HG02973 (cell line): Measurements from ENCODE around the gene SCAMP1.
A peak's percentile ranks its signal among the peaks of the same experiment; 100 is the strongest.
"Not testable (repeated sequence)": the region's sequence is repeated elsewhere in the genome, so short reads cannot be mapped to it uniquely, and the experiment has no call there.

Experiments
- ATAC-seq: cut with Tn5 transposase; IDR thresholded peaks from one replicate; pipeline ENCODE4 v1.9.1; 2021; ENCODE audit warnings: moderate library complexity; ENCODE audit not compliant: unreplicated experiment

Gene SCAMP1

DNA sequence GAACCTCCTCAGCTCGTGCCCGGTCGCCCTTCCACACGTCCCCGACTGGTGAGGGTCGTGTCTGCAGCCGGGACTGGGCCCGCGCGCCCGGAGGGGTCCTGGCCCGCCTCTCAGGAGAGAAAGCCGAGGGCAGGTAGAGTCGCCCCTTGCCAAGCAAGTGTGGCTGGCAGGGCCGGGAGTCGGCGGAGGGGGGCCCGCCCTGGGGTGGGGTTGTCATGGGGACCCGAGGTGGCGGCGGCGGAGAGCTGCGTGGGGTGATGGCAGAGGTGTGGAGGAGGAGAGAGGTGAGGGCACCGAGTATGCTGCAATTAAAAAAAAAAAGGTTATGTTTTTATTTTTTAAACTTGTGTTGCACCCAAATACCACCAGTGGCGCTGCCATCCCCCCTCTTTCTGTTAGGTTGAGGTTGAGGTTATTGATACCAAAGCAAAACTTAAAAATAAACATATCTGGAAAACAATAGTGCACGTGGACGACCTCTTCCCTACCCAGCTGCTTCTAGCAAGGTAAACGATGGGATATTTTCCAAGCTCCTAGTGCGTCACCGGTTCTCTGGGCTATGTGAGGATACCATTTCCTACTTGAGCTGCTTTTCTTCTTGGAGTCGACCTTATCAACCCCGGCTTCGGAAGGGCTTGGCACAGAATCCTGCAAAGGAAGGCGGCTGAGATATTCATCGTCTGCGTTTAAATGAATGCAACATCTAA lies 660 bp downstream of the SCAMP1 start:
- peak; percentile 32 for ATAC-seq

DNA sequence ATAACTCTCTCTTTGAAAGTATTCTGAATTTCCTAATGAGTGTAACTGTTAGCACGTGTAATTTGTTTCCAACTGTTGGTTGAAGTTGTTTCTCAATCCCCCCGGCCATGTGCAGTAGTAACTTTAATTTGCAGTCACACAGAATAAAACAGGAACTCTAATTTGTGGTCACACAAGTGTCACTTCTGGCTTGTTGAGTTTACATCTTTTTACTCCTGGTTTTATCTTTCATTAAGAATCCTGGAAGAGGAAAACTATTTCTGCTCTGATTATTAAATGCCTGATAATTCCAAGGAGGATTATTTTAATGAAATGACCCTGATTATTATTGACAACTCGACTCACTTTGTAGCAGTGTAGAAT lies 1.2 kb downstream of the SCAMP1 start:
- ATAC-seq: no peak

GRCh38 chr5:78362220-78362619 lies 1.8 kb downstream of the SCAMP1 start:
- no peak for ATAC-seq

GRCh38 chr5:78364005-78364404 lies 3.6 kb downstream of the SCAMP1 start:
- no peak for ATAC-seq

DNA sequence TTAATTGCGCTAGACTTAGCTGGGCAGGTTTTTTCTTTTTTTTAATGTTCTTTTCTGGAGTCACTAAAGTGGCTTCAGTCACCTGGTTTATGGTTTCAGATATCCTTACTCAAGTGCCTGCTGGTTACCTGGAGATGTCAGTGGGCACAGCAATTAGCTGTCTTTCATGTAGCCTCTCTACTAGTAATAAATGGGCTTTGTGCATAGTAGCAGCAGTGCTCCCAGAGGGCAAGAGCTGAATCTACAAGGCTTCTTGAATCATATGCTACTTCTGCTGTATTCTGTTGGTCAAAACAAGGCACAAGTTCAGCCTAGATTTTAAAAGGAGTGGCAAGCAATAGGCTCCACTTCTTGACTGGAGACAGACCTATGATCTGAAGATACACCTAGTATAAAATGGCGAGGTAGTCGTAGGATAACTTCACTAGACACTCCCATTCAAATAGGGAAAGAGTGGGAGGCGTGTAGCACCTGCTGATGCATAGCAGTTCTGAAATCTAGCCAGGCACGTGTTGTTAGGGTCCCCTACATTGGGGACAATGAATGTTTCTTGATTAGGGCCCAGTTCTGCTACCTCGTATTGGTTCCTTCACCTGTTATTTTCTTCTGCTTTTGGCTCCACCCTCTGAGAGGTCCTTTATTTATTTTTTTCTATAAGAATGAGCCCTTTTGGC lies 7.0 kb downstream of the SCAMP1 start:
- no peak for ATAC-seq

GRCh38 chr5:78369680-78370079 lies 9.3 kb downstream of the SCAMP1 start:
- no peak for ATAC-seq

- ATAC-seq: no peak
These were observed 12.8 kb downstream of the SCAMP1 start for GRCh38 chr5:78373231-78373630.

GRCh38 chr5:78376315-78376714 lies 15.9 kb downstream of the SCAMP1 start:
- no peak for ATAC-seq

DNA sequence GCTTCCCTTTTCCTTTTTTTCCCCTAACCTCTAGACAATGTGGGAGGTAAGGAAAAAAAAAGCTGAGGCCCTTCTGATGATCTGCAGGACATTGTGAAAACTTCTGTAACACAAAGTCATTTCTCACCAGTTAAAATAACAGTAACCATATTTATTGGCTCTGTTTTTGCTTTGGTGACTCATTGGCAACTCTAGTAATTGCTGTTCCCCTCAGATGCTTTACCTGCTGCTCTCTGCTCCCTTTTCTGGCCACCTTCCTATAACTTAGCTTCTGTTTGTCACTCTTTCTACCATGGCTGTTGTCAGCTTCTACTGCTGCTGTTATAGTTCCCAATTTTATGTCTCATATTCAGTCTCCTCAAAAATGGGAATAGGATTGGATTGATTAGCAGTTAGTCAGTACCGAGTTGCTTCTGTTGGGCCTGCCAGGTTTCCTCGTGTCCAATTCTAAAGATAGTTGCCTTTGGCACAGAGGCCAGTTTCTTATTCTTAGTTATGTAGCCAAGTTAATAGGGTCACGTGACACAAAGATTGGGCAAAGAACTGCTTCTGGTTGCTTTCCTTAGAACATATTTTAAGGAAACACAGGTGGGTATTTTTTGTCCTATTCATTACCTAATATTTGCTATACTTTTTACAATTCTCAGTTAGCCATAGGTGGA lies 16.8 kb downstream of the SCAMP1 start:
- no peak for ATAC-seq

GRCh38 chr5:78377718-78378105 lies 17.3 kb downstream of the SCAMP1 start:
- no peak for ATAC-seq

GRCh38 chr5:78387468-78388153 lies 27.2 kb downstream of the SCAMP1 start:
- ATAC-seq: no peak

GRCh38 chr5:78391357-78391756 lies 30.9 kb downstream of the SCAMP1 start:
- not testable (repeated sequence) for ATAC-seq

DNA sequence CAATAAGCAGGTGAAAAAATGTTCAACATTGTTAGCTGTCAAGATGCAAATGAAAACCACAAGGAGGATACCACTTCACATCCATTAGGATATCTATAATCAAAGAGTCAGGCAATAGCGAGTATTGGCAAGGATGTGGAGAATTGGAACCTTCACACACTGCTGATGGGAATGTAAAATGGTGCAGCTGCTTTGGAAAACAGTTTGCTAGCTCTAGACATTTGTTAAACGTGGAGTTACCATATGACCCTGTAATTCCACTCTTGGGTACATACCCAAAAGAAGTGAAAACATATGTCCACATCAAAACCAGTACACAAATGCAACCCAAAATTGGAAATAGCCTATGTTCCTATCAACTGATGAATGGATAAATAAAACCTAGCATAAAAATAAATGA lies 37.4 kb downstream of the SCAMP1 start:
- no peak for ATAC-seq

GRCh38 chr5:78399116-78399515 lies 38.7 kb downstream of the SCAMP1 start:
- no peak for ATAC-seq

GRCh38 chr5:78404682-78405293 lies 44.4 kb downstream of the SCAMP1 start:
- no peak for ATAC-seq

- no peak for ATAC-seq
These were observed 45.7 kb downstream of the SCAMP1 start for GRCh38 chr5:78405829-78406750.

GRCh38 chr5:78407458-78407857 lies 47.0 kb downstream of the SCAMP1 start:
- ATAC-seq: no peak

DNA sequence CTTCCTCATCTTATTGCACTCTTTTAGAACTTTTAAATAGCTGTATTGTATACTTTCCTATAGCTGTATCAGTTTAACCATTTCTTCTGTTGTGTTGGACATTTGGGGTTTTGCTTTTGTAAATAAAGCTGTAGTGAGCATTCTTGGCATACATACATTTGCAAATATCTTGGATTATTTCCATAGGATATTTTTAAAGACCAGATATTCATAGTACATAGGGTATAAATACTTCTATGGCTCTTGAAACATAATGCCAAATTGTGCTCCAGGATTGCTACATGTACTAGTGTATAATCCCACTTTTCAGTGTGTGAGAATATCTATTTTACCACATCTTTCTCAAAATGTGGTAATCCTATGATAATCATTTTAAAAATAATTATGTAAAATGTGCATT lies 51.2 kb downstream of the SCAMP1 start:
- no peak for ATAC-seq

GRCh38 chr5:78416677-78417425 lies 56.4 kb downstream of the SCAMP1 start:
- ATAC-seq: no peak
